NCI-H748 treated with DMSO at 0.1 percent for 48 hours (cell line): ENCODE measurements around the gene ULBP1.
A peak's percentile ranks its signal among the peaks of the same experiment; 100 is the strongest.
"Not testable (repeated sequence)": the region's sequence is repeated elsewhere in the genome, so short reads cannot be mapped to it uniquely, and the experiment has no call there.

Source experiments
- DNase-seq: peaks from one replicate; lab custom pipeline; 2025; lab: John Stamatoyannopoulos, UW

The ULBP1 gene

DNA sequence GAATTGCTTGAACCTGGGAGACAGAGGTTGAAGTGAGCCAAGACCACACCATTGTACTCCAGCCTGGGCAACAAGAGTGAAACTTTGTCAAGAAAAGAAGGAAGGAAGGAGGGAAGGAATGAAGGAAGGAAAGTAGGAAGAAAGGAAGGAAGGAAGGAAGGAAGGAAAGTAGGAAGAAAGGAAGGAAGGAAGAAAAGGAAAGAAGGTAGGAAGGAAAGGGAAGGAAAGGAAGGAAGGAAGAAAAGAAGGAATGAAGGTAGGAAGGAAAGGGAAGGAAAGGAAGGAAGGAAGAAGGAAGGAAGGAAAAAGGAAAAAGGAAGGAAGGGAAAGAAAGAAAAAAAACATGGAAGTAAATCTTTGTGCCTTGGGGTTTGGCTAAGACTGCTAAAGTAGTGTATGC lies 11.7 kb downstream of the ULBP1 start:
- DNase-seq: no peak

DNA sequence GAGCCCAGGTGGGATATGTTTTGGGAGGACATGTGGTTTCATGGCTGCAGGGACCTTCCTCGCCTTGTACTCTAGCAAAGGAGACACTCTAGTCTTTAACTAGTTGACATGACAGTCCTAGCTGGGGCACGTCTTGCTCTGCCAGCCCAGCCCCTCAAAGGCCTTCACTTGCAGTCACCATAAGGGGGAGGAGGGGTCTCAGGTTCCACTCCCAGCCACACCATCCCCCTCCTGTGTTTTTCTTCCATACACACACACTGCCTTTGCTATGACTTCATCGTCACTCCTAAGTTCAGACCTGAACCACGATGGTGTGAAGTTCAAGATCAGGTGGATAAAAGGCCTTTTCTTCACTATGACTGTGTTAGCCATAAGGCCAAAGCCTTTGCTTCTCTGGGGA lies 13.5 kb downstream of the ULBP1 start:
- DNase-seq: no peak

DNA sequence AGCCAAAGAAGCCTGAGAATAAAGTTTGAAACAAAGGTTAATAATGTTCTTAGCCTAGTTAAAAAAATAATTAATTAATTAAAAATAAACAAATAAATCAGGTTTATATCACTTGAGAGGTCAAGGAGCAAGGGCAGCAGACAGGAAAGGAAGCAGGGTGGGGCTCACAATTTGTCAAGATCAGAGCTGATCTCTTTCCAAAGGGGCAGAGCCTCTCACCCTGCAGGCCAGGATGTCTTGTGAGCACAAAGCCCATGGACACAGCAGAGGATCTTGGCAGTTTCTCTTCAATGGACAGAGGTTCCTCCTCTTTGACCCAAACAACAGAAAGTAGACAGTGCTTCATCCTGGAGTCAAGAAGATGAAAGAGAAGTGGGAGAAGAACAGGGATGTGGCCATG lies 14.9 kb downstream of the ULBP1 start:
- DNase-seq: no peak

DNA sequence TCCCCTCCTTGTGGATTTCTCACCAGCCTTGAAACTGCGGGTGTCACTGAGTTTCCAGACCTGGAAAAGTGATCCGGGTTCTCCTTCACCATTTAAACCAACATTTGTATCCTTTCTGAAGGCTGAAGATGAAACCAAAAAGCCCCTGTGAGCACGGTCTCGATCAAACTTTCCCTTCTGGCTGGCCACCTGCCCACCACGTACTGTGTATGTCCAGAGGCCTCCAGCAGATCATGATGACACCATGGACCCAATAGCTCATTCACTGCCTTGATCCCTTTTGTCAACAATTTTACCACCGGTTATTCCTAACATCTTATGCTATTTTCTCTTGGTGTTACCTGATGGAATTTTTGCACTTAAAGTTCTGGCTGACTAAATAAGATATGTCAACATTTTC lies 15.6 kb downstream of the ULBP1 start:
- DNase-seq: no peak

DNA sequence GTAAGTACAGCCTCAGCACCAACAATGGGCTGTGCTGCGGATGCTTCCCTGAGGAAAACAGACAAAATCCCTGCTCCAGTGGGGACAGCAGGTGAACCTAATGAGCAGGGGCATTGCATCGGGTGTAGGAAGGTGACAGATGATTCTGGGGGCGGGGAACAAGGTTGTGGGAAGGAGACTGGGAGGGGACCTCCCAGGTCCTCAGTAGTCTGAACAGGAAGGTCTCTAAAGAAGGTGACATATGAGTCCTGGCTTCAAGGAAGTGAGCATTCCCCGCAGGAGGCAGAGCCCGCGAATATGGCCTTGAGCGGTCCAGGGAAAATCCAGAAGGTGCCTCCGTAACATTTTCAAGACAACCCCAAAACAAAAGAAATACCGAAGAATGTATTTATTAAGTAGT lies 19.4 kb downstream of the ULBP1 start:
- no peak for DNase-seq

DNA sequence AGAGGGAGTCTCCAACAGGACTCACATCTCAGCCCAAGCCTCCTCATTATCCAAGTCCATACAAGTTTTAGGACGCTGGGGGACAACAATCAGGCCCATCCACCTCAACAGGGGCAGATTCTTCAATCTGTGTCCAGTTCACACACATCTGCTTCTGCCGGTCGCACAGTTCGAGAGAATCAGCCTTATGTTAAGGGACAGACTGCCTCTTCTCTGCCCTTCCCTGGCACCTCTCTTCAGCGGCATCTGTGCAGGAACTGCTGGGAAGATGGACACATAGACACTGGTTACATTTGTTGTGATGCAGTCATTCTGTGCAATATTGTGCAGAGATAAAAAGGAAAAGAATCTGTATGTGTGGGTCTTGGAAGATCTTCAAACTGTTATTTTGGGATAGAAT lies 21.0 kb downstream of the ULBP1 start:
- no peak for DNase-seq

DNA sequence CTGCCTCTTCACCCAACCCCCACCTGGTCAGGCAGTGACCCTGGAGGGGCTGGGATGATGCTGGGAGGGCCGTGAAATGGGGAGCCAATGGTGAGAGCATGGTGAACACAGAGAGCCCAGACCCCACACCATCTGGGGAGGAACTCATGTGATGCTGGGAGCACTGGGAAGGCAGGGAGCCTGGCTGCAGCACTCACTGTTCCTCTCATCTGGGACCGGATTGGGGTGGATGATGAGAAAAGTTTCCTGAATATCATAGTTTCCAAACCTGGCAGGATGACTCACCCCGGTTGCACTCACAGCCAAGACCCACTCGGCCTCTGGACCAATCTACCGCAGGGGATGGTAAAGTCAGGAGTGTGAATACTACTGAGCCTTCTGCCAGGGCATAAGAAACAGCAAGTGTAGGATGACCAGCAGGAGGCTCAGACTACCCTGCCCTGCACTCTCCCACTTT lies 21.8 kb downstream of the ULBP1 start:
- no peak for DNase-seq

DNA sequence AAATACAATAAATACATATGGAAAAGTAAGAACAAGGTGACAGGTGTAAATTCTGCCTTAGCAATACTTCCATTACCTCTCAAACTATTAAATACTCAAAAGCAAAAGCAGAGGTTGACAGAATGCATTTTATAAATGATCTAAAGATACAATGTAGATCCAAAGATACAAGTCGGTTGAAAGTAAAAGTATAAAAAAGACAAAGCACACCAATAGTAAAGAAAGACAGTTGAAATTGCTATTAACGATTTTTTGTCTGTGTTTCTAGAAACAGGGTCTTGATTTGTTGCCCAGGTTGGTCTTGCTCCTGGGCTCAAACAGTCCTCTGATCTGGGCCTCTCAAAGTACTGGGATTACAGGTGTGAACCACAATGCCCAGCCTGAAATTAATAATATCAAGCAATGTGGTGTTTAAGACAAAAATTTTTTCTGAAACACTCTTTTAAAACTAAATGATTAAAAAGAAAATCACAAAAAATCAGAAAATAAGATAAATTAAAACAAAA lies 23.9 kb downstream of the ULBP1 start:
- no peak for DNase-seq

DNA sequence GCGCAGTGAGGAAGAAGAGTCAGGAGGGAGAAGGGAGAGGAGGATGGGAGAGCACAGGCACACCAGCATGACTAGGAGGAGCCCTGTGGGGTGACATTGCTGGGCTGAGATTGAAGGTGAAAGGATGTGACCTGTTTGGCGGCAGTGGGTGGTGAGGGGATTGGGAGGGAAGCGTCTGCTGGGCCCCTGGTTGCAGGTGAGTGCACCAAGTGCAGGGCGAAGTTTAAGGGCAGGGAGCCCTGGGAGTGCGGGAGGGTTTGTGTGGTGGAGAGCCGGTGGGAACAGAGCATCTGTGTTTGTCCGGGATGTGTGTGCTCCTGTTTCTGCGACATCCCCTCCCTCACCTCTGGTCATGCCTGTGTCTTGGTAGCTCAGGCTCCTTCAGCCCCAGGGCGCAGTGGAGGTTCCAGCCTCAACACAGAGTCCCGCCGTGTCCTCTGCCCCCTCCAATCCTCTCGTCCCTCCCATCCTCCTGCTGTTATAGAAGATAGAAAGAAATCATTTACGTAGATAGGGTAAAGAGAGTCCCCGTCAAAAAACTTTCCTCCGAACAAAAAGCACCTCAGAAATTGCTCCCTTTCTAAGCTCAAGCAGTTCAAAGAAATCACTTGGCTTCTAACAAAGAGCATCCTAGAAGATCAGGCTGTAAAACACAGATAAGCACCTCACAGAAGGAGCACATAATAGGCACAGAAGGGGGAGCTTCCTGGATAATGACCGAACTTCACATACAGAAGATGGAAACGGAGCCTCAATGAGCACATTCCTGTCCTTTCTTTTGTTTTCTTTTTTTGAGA lies 25.0 kb downstream of the ULBP1 start:
- DNase-seq: no peak

DNA sequence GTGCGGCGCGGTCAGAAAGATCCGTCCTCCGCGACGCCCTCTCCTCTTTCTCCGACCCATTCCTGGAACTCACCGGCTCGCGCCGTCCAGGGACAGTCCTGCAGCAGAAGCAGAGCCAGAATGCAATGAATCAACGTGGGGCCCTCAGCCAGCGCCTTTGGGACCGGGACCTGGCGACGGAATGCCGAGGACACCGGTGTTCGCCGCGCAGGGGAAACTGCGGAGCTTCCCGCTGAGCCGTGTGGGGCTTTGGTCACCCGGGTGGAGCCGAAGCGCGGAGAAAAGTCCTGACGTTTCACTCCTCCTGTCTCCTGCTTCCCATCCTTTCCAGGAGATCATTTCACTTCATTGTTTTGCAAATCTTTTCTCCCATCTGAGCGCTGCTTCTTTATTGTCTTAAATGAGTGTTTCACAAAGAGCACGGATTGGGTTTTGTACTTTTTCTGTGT lies 26.5 kb downstream of the ULBP1 start:
- no peak for DNase-seq

DNA sequence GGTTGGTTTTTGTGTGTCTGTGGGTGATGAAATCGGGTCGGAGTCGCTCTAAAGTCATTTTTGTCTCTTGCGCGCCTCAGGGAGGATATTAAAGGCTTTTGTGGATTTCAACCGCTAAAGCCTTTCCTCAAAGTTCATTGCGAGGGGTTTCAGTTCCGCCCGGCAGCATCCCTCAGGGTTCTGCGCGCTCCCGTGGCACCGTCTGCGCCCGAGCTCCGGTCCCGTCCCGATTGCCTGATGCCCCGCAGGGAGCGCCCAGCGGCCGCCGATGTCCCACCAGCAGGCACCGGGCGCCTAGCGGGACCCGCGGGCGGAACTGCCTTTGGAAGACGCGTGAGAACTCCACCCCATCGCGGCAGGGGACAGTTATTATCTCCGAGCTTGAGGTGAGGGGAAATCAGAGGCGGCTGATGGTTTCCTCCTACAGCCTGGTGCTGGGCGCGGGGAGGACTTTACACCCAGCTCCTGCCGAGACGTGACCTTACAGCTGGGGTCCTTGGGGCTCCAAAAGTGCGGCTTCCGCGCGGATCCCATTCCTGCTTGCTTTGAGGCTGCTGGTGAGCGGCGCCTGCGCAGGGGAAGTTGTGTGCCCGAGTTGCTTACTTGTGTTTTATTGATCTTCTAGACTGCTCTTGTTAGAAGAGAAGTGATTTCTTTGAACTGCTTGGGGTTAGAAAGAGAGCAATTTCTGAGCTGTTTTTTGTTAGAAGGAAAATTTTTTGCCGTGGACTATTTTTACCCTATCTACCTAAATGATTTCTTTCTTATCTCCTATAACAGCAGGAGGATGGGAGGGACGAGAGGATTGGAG lies 27.1 kb downstream of the ULBP1 start:
- no peak for DNase-seq

DNA sequence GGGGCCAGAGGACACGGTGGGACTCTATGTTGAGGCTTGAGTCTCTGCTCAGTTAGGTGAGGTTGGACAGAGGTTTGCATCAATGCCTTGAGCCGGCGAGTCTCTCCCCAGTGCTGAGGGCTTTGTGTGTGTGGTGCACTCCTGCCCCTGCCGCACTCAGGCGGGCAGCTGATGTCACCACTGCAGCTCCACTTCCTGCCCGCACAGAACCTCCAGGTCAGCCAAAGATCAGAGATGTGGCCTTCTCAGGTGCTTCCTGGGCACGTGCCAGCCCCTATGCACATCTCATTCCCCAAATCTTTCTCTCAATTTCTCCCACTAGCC lies 27.7 kb downstream of the ULBP1 start:
- not testable (repeated sequence) for DNase-seq

DNA sequence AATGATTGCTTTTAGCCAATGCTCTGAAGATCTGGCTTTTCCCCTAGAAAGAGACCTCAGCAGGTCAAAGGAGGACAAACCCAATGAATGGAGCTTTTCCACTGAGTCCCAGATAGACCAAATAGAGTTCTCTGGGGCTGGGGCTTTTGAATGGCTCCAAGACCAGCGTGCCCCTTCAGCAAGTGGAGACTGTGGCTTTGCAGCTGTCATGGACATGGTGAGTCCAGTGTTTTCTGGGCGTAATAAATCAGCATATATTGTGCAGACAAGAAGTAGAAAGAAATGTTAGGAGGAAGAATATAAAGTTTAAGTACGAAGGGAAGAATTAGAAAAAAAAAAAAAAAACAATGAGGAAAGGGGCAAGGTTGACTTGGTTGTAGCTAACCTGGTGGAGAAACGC lies 28.1 kb downstream of the ULBP1 start:
- no peak for DNase-seq

DNA sequence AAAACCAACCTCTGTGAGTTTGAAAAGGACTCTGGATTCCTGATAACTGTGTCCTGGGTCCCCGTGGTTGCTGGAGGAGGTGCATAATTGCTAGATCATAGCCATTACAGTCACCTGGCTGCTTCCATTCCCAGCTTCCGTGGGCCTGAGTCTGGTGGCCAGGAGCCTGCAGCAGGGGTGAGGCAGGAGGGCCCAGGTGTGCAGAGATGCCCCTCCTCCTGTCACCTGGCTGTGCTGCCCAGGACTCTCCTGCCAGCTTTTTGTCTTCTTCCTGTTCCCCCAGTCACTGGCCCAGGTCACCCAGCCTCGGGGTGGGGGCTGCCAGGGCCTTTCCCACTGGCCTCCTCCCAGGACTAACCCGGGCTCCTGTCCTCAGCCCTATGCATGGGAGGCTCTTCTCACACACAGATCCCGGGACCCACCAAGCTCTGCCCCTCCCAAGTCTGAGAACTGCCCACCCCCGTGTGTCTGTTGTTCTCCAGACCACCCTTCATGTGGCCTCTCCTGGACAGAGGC lies 31.6 kb downstream of the ULBP1 start:
- DNase-seq: no peak

DNA sequence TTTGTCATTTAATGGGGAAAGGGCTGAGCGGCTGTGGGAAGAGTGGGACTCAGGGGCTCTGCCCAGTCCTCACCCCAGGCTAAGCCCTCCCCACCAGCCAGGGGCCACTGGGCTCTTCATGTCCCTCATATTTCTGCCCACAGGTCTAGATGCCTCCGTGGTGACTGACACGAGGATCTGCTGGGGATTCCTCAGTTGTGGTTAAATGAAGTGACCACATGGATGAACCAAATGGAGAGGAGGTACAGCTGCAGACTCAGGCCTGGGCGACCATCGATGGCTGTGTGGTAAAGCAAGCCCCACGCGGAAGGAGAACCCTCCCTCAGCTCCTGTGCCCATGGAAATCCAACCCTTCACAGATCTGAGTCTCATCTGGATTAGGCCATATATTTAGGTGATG lies 32.2 kb downstream of the ULBP1 start:
- no peak for DNase-seq

DNA sequence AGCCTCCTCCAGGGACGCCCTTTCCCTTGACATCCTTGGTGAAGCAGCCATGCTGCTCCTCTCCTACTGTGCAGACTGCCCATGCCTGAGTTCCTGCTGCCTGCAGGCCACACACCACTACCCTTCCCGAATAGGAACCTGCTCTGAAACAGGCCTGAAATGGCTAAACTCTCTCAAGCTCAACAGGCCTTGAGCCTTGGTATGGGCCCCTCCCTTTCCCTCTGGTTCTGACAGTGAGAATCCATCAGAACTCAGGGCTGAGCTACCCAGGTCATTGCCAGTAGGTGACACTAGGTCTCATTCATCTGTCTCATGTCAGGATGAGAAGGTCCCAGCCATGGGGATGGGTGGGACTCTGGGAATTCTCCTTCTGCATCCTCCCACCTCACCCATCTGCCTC lies 35.9 kb downstream of the ULBP1 start:
- DNase-seq: no peak

DNA sequence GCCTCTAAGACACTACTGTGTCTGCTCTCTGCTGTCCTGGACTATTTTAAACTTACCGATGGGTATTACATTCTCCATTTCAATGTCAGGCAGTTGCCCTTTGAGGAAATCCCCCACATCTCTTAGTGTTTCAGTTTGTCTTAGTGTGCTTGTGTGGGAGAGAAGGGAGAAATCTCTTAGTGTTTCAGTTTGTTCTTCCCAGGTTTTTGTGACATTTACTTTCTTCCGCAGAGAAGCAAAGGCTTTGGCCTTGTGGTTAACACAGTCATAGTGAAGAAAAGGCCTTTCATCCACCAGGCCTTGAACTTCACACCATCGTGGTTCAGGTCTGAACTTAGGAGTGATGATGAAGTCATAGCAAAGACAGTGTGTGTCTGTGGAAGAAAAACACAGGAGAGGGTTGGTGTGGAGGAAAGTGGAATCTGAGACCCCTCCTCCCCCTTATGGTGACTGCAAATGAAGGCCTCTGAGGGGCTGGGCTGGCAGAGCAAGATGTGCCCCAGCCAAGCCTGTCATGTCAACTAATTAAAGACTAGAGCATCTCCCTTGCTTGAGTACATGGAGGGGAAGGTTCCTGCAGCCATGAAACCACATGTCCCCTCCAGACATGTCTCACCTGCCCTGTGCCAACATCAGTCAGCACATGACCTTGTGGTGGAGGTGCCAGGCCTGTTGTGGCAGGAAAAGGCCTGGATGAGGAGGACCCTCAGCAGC lies 37.7 kb downstream of the ULBP1 start:
- no peak for DNase-seq

DNA sequence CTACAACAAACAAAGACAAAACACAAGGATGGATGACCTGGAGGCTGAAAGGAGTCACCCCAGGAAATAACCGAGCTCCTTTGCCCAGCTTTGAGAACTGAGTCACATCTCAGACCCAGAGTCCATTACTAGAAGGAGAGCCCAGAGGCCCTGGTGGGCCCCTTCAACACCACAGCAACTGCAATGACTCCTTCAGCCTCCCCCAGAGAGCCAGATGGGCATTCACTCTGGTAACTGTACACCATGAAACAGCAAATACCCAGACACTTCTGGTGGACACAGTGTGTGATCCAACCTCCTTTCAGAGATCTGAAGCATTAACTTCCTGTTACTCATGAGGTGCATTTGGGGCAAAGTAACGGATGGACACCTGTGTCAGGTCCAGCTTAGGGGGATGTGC lies 39.0 kb downstream of the ULBP1 start:
- no peak for DNase-seq

DNA sequence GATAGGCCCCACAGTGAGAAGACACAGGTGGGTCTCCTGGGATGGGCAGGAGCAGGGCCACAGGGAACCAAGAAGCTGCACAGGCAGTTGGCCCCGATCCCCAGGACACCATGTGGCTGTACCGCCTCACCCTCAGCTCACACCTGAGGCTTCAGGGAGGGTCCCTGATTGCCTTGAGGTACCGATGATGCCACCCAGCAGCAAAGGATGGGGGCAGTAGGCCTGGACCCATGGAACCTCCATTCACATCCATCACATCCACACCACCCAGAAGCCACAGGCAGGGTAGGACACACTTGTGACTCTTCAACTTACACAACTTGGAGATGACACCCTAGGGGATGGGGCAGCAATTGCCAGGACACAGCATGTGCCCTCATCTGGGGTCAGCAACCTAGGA lies 39.9 kb downstream of the ULBP1 start:
- DNase-seq: not testable (repeated sequence)

DNA sequence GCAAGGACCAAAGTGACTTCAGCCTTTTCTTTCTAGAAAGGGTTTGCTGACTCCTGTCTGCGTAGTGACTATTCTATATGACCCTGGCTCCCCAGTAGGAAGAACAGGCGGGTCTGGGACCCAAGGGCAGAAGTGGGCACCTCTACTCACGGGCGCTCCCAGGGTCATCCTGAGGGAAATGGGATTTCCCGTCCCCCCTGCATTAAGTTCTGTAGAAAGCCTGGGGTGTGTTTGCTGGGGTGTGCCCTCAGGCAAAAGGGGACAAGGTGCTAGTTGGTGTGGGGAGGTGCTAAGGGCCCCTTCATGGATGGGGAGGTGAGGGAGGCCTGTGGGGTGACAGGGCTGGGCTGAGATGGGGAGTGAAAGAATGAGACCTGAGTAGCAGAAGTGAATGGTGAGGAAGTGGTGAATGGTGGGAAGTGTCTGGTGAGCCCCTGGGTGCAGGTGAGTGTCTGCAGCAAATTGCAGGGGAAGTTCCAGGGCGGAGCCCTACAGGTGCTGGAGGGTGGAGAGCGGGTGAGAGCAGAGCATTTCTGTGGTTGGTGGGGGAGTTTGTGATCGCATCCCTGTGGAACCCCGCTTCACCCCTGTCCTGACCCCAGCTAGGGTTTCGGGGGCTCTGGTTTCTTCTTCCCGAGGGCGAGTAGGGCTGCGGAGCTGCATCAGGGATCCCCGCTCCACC lies 40.5 kb downstream of the ULBP1 start:
- peak; percentile 26 for DNase-seq

DNA sequence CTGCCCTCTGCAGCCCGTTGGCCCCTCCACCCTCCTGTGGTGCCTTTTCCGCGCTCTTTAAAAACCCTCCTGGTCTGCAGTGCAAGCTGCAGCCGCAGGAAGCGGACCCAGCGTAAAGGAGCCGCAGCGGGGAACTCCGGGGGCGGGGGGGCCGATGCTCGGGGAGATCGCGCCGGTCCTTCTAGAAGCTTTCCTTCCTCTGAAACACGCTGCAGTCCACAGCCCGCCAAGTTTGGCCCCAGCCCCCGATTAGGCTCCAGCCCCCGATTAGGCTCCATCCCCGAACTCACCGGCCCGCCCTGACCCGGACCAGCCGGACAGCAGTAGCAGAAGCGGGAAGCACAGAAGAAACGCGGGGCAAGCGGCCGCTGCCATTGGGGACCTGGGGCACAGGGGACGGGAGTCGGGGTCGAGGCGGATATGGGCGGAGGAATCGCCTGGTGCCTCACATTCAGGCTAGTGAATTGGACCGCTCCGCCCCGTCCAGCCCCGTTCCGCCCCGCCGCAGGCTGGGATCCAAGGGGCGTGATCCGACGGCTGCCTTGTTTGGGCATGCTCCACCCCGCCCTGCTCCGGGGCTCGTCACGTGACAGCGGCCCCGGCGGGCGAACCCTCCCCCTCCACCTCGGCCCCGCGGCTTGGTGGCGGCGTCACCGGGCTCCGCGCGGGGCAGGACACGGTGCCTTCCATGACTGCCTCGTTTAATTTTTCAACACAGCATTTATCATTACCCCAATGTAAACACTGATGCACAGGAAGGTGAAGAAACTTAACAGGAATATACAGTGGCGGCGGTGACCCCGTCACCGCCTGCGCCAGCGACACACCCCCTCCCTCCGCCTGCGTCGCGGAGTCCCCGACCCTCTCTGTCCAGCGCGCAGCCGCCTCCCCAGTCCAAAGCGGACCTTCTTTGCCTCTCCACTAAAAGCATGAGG lies 41.3 kb downstream of the ULBP1 start:
- peak; percentile 78 for DNase-seq
